PC-3 (cell line): ENCODE measurements around the gene SYPL1.

Experiments used
- CTCF ChIP-seq: fragments of 300-600 bp; sonication (generic); conservative IDR thresholded peaks from 2 replicates; pipeline ENCODE4 v1.5.1; 2017; ENCODE audit warnings: antibody characterized with exemption, low read depth, mild to moderate bottlenecking, low read length
- EZH2 ChIP-seq: fragments of 300-600 bp; sonication (generic); IDR thresholded peaks from one replicate; pipeline ENCODE4 v1.6.1; 2017; ENCODE audit warnings: antibody characterized with exemption, mild to moderate bottlenecking, low read length; ENCODE audit not compliant: unreplicated experiment
- EZH2phosphoT487 ChIP-seq: fragments of 300-600 bp; sonication (generic); IDR thresholded peaks from 2 replicates; pipeline ENCODE4 v1.6.1; 2018; ENCODE audit warnings: mild to moderate bottlenecking, antibody characterized with exemption, low read length, borderline replicate concordance

- TF ChIP-seq CTCF = no peak
- no peak for TF ChIP-seq EZH2phosphoT487
- TF ChIP-seq EZH2 = no peak
These were observed 57.1 kb downstream of the SYPL1 start for GRCh38 chr7:106054971-106055532.
